Panc1 (cell line): ENCODE results near the gene PREPL. TPM values are rescaled to one million over a fixed set of nuclear protein-coding genes. Genes with fewer than 3 reads are reported as not detected.

Source experiments
- ATAC-seq: fragments of 200-7000 bp; cut with Tn5 transposase; 2 replicates; pipeline ENCODE4 v1.9.1; 2020; ENCODE audit warnings: mild to moderate bottlenecking, moderate library complexity
- BruUV-seq: library from RNA; stranded (reverse); fragments of 400-500 nt; replicated peaks from 2 replicates; lab custom pipeline; 2021; lab: Mats Ljungman, UMichigan
- CTCF ChIA-PET: fragments of 300-600 bp; sonication (Branson Sonifier 250); formaldehyde crosslinking; loops from one replicate; lab custom pipeline; 2022; ENCODE audit warnings: antibody characterized with exemption; lab: Charles Lee
- POLR2A ChIA-PET: fragments of 300-600 bp; sonication (Branson Sonifier 250); formaldehyde crosslinking; loops from one replicate; lab custom pipeline; 2022; ENCODE audit warnings: antibody characterized with exemption; lab: Charles Lee
- DNase-seq: peaks from one replicate; pipeline ENCODE4 v3.0.0-alpha.2; 2010; ENCODE audit warnings: low read depth, low spot score
- H3K27ac ChIP-seq: 2 replicates; pipeline ENCODE4 v1.5.1; 2011; ENCODE audit warnings: mild to moderate bottlenecking, low read length, inconsistent platforms
- H3K27me3 ChIP-seq: fragments of 200-500 bp; sonication (Bioruptor generic); 2 replicates; pipeline ENCODE4 v1.6.0; 2014; ENCODE audit warnings: low read length, inconsistent platforms; ENCODE audit not compliant: control insufficient read depth, insufficient read depth
- H3K36me3 ChIP-seq: fragments of 200-500 bp; sonication (Bioruptor generic); 2 replicates; pipeline ENCODE4 v1.5.1; 2014; ENCODE audit warnings: inconsistent platforms, mild to moderate bottlenecking, low read length, moderate library complexity; ENCODE audit not compliant: control insufficient read depth, insufficient read depth
- H3K4me1 ChIP-seq: 2 replicates; pipeline ENCODE4 v1.5.1; 2011; ENCODE audit warnings: inconsistent platforms, mild to moderate bottlenecking, low read length, moderate library complexity; ENCODE audit not compliant: control insufficient read depth, insufficient read depth
- H3K4me3 ChIP-seq, 2 experiments: 2 replicates each; pipeline ENCODE4 v1.5.1; 2011 to 2012; ENCODE audit warnings: low read depth in 2 of 2, low read length in 2 of 2, mild to moderate bottlenecking in 2 of 2, inconsistent platforms in 1 of 2, moderate library complexity in 1 of 2
- H3K9me3 ChIP-seq: fragments of 200-500 bp; sonication (Bioruptor generic); 2 replicates; pipeline ENCODE4 v1.5.1; 2014; ENCODE audit warnings: low read depth, mild to moderate bottlenecking, inconsistent platforms, low read length, moderate library complexity; ENCODE audit not compliant: control insufficient read depth, insufficient read depth
- CTCF ChIP-seq: fragments of 450-650 bp; IDR thresholded peaks from 2 replicates; pipeline ENCODE4 v1.5.1; 2017; ENCODE audit warnings: mild to moderate bottlenecking
- POLR2AphosphoS5 ChIP-seq: IDR thresholded peaks from 2 replicates; pipeline ENCODE4 v1.6.1; 2012; ENCODE audit warnings: mild to moderate bottlenecking, low read depth, low read length, moderate library complexity
- REST ChIP-seq, 2 experiments: IDR thresholded peaks; 2 replicates each; pipeline ENCODE4 v1.6.1; 2011 to 2012; ENCODE audit warnings: low read depth in 2 of 2, control low read depth in 1 of 2, low read length in 1 of 2, mild to moderate bottlenecking in 1 of 2, moderate library complexity in 1 of 2; ENCODE audit not compliant: insufficient read depth in 1 of 2
- SIN3A ChIP-seq: IDR thresholded peaks from 2 replicates; pipeline ENCODE4 v1.6.1; 2012; ENCODE audit warnings: low read depth, mild to moderate bottlenecking, low read length, moderate library complexity, borderline replicate concordance; ENCODE audit not compliant: insufficient read depth
- TCF7L2 ChIP-seq: IDR thresholded peaks from 2 replicates; pipeline ENCODE4 v1.6.1; 2011; ENCODE audit warnings: mild to moderate bottlenecking, low read depth, low read length, inconsistent platforms
- in situ Hi-C: cut with HindIII; loops from 2 replicates; pipeline ENCODE4 v1.10.0; 2016; ENCODE audit warnings: low sequenced_read_pairs, low pct_unique_long_range_greater_than_20kb
- intact Hi-C: fragments of 100-400 bp; cut with micrococcal nuclease; formaldehyde crosslinking; loops from one replicate; pipeline ENCODE4 v1.10.0; 2022; ENCODE audit not compliant: unreplicated experiment
- total RNA-seq: library from RNA; stranded (reverse); gene quantifications from one replicate; pipeline ENCODE4 v1.2.1, GENCODE V29; 2021; ENCODE audit not compliant: unreplicated experiment

PREPL gene
- total RNA-seq, 1 experiment from 2014 or later, result 42.5 TPM

GRCh38 chr2:44290261-44290660 is 71.0 kb downstream of the PREPL start:
- no peak overlapping the region for H3K4me3 ChIP-seq
- TF ChIP-seq SIN3A (no peak), TCF7L2 (no peak), POLR2AphosphoS5 (no peak), CTCF (no peak), REST (IDR thresholded peaks at IDR 0.05; ENCODE audit: insufficient read depth in 1 of 2, low read depth in 2 of 2, low read length in 1 of 2) (no peak)
- ATAC-seq (no peak), DNase-seq (no peak)
- ChIA-PET POLR2A (interaction anchor here (0.7 kb wide), 2 partner anchors 87 to 120 kb away, joined by 3 read pairs; no protein-coding TSS in a partner anchor), CTCF (no interaction called here)
- H3K27ac ChIP-seq, result peak overlapping the region; percentile 80
- in situ Hi-C loops (no loop called here), intact Hi-C loops (loop anchor here (5.0 kb wide), 1 partner anchor 48 kb away; no protein-coding TSS in a partner anchor)
- H3K36me3 ChIP-seq, result no peaks in the 10 kb centered on the region
- no TSS peak for BruUV-seq
- no peaks in the 10 kb centered on the region for H3K9me3 ChIP-seq
- no peaks in the 10 kb centered on the region for H3K27me3 ChIP-seq
- peaks cover 12% of the 10 kb centered on the region for H3K4me1 ChIP-seq

- BruUV-seq, result no TSS peak
- ATAC-seq, result peak; percentile 29; the same call in 1 of the 2 replicates
- Histone ChIP-seq H3K9me3 (no peaks in the 10 kb centered on the region), H3K4me1 (peaks cover 9% of the 10 kb centered on the region), H3K36me3 (no peaks in the 10 kb centered on the region), H3K27me3 (no peaks in the 10 kb centered on the region), H3K27ac (peak overlapping the region; percentile 64), H3K4me3 (no peak overlapping the region)
- TF ChIP-seq SIN3A (no peak), POLR2AphosphoS5 (no peak), REST (IDR thresholded peaks at IDR 0.05; ENCODE audit: insufficient read depth in 1 of 2, low read depth in 2 of 2, low read length in 1 of 2) (no peak), TCF7L2 (no peak), CTCF (no peak)
- ChIA-PET CTCF (interaction anchor here (1.2 kb wide), 1 partner anchor 9 kb away, joined by 5 read pairs; no protein-coding TSS in a partner anchor), POLR2A (interaction anchor here (0.6 to 1.0 kb wide), 2 partner anchors 10 to 272 kb away, joined by 3 to 6 read pairs; no protein-coding TSS in a partner anchor)
- intact Hi-C loops (no loop called here), in situ Hi-C loops (no loop called here)
- peak; percentile 46 for DNase-seq
Observed at GRCh38 chr2:44286884-44287638, 74.2 kb downstream of the PREPL start.
